Endothelial cell of umbilical vein (primary cell): ENCODE data around the gene HDAC7. TPM values are rescaled to one million over a fixed set of nuclear protein-coding genes. Genes with fewer than 3 reads are reported as not detected.

Experiments used
- BruUV-seq: library from RNA; stranded (reverse); fragments of 400-500 nt; replicated peaks from 2 replicates; lab custom pipeline; 2021; lab: Mats Ljungman, UMichigan
- CTCF ChIA-PET: fragments of 300-600, 350-600 bp; sonication (Branson Sonifier 250); formaldehyde crosslinking; loops from one replicate; lab custom pipeline; 2021; ENCODE audit warnings: antibody characterized with exemption, inconsistent platforms; lab: Charles Lee
- POLR2A ChIA-PET: fragments of 300-600, 350-600 bp; sonication (Branson Sonifier 250); formaldehyde crosslinking; loops from one replicate; lab custom pipeline; 2021; ENCODE audit warnings: antibody characterized with exemption, inconsistent platforms; lab: Charles Lee
- DNase-seq: peaks from one replicate; pipeline ENCODE4 v3.0.0-alpha.2; 2011; ENCODE audit warnings: low read depth, low spot score
- FAIRE-seq: peaks from 2 replicates; lab custom pipeline; 2011; peaks lifted over from hg19 to GRCh38; lab: Jason Lieb, UNC
- H2AFZ ChIP-seq: 2 replicates; pipeline ENCODE4 v1.6.0; 2012; ENCODE audit warnings: low read depth, low read length, control low read depth, inconsistent platforms
- H3K27ac ChIP-seq: 2 replicates; pipeline ENCODE4 v1.5.1; 2011; ENCODE audit warnings: low read depth, mild to moderate bottlenecking, control low read depth, low read length, moderate library complexity; ENCODE audit not compliant: insufficient read depth
- H3K27me3 ChIP-seq, 2 experiments: 2 replicates each; pipeline versions ENCODE4 v1.6.0 to v1.6.1; 2011; ENCODE audit warnings: low read length in 2 of 2, mixed read lengths in 1 of 2; ENCODE audit not compliant: control insufficient read depth in 2 of 2, insufficient read depth in 2 of 2
- H3K36me3 ChIP-seq, 2 experiments: 2 replicates in 1 of 2; 3 replicates in 1 of 2; pipeline ENCODE4 v1.5.1; 2011; ENCODE audit warnings: low read length in 2 of 2, mild to moderate bottlenecking in 1 of 2, moderate library complexity in 1 of 2; ENCODE audit not compliant: control insufficient read depth in 2 of 2, insufficient read depth in 2 of 2; ENCODE audit errors: extremely low read depth in 1 of 2
- H3K4me1 ChIP-seq: 3 replicates; pipeline ENCODE4 v1.5.1; 2011; ENCODE audit warnings: mild to moderate bottlenecking, low read length; ENCODE audit not compliant: control insufficient read depth, insufficient read depth; ENCODE audit errors: extremely low read depth
- H3K4me2 ChIP-seq: 2 replicates; pipeline ENCODE4 v1.6.1; 2011; ENCODE audit warnings: low read length, control low read depth, mixed read lengths; ENCODE audit not compliant: insufficient read depth
- H3K4me3 ChIP-seq, 3 experiments: fragments of 200-600 bp in 1 of 3; sonication (generic), shearing (Covaris generic) in 1 of 3; replicated peaks in 1 of 3; 2 replicates each; pipeline ENCODE4 v1.5.1; 2011 to 2016; ENCODE audit warnings: control low read depth in 3 of 3, low read length in 3 of 3, mild to moderate bottlenecking in 2 of 3, inconsistent platforms in 1 of 3, low read depth in 1 of 3, moderate library complexity in 1 of 3; ENCODE audit not compliant: insufficient read depth in 1 of 3
- H3K79me2 ChIP-seq: 2 replicates; pipeline ENCODE4 v1.6.0; 2012; ENCODE audit warnings: low read length, inconsistent platforms; ENCODE audit not compliant: control insufficient read depth, insufficient read depth
- H3K9ac ChIP-seq: replicated peaks from 2 replicates; pipeline ENCODE3; 2011; ENCODE audit warnings: low read length, control low read depth; ENCODE audit not compliant: insufficient read depth; ENCODE audit errors: extremely low read depth
- H3K9me1 ChIP-seq: replicated peaks from 3 replicates; pipeline ENCODE4 v1.6.0; 2011; ENCODE audit warnings: mild to moderate bottlenecking, low read length; ENCODE audit not compliant: control insufficient read depth, insufficient read depth; ENCODE audit errors: extremely low read depth
- H3K9me3 ChIP-seq: replicated peaks from 2 replicates; pipeline ENCODE4 v1.5.1; 2012; ENCODE audit warnings: low read length, inconsistent platforms; ENCODE audit not compliant: control insufficient read depth, insufficient read depth
- H4K20me1 ChIP-seq: replicated peaks from 2 replicates; pipeline ENCODE3; 2011; ENCODE audit warnings: mild to moderate bottlenecking, low read length; ENCODE audit not compliant: control insufficient read depth, insufficient read depth; ENCODE audit errors: extremely low read depth
- CTCF ChIP-seq, 2 donors: IDR thresholded peaks; 1 replicate in 1 of 2; 2 replicates in 1 of 2; pipeline ENCODE4 v1.5.1; 2011; ENCODE audit warnings: low read length in 2 of 2, mild to moderate bottlenecking in 2 of 2, moderate library complexity in 2 of 2, control low read depth in 1 of 2, inconsistent platforms in 1 of 2, low read depth in 1 of 2; ENCODE audit not compliant: insufficient read depth in 1 of 2; ENCODE audit errors: extremely low read depth in 1 of 2
- EZH2 ChIP-seq: IDR thresholded peaks from 2 replicates; pipeline ENCODE4 v1.6.1; 2012; ENCODE audit warnings: borderline replicate concordance, low read depth, mild to moderate bottlenecking, moderate library complexity, low read length, inconsistent platforms; ENCODE audit not compliant: severe bottlenecking
- FOS ChIP-seq: IDR thresholded peaks from 2 replicates; pipeline ENCODE4 v1.6.1; 2011; ENCODE audit warnings: mild to moderate bottlenecking, low read length, moderate library complexity, borderline replicate concordance; ENCODE audit not compliant: insufficient read depth
- GATA2 ChIP-seq: IDR thresholded peaks from 2 replicates; pipeline ENCODE4 v1.7.0; 2011; ENCODE audit warnings: low read depth, mild to moderate bottlenecking, moderate library complexity, mixed read lengths, low read length; ENCODE audit not compliant: insufficient read length, insufficient read depth
- JUN ChIP-seq: IDR thresholded peaks from 2 replicates; pipeline ENCODE4 v1.6.1; 2011; ENCODE audit warnings: borderline replicate concordance, low read depth; ENCODE audit not compliant: insufficient read length, insufficient read depth
- MYC ChIP-seq: IDR thresholded peaks from one replicate; pipeline ENCODE4 v1.6.1; 2011; ENCODE audit warnings: mild to moderate bottlenecking, low read depth, low read length
- POLR2A ChIP-seq: IDR thresholded peaks from 2 replicates; pipeline ENCODE4 v1.6.1; 2012; ENCODE audit warnings: low read depth, mild to moderate bottlenecking, control low read depth, low read length
- POLR2AphosphoS5 ChIP-seq: IDR thresholded peaks from 2 replicates; pipeline ENCODE4 v1.6.1; 2012; ENCODE audit warnings: low read depth, mild to moderate bottlenecking, control low read depth, low read length, moderate library complexity; ENCODE audit not compliant: insufficient read depth
- dilution Hi-C: fragments of 300-500 bp; cut with MboI; formaldehyde crosslinking; loops from one replicate; pipeline ENCODE4 v1.15.0; 2019; ENCODE audit warnings: low sequenced_read_pairs; ENCODE audit not compliant: extremely low pct_ligation_motif_present
- intact Hi-C: fragments of 100-400 bp; cut with micrococcal nuclease; formaldehyde crosslinking; loops from one replicate; pipeline ENCODE4 v1.10.0; 2022
- polyA plus RNA-seq, 4 experiments: library from polyadenylated mRNA; depleted of rRNA in 3 of 4; stranded (reverse) in 3 of 4; unstranded in 1 of 4; fragments of >200 nt; gene quantifications; 2 replicates each; pipeline versions ENCODE4 v1.2.1 to v1.2.3, GENCODE V29; 2011 to 2012; ENCODE audit warnings: missing spikeins in 1 of 4
- total RNA-seq: library from RNA; stranded (reverse); gene quantifications from 2 replicates; pipeline ENCODE4 v1.2.3, GENCODE V29; 2021
- TF ChIP-seq, protein P1 (sequence below): IDR thresholded peaks from 2 replicates; pipeline ENCODE4 v1.6.1; 2011; ENCODE audit not compliant: insufficient read depth, insufficient read length

Gene HDAC7
- total and polyA plus RNA-seq, 2 donors (not counting 3 experiments of a cell fraction or from before 2014, with no cell fraction given) = 119 to 249 TPM

DNA sequence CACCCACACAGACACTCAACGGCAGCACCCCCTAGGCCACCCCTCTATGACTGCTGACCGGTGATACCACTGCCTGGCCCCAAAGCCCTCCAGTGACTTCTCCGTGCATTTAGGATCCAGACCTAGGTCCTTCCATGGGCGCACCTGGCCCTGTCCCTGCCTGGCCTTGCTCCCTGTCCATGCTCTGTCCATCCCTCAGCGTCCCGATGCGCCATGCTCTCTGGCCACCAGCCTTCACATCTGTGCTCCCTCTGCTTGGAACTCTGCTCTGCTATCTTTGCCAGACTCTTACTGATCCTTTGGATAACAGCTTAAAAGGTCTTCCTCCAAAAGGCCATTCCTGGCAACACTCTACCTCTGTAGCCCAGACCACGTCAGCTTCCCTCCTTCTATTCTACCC lies 25.4 kb upstream of the HDAC7 start:
- dilution Hi-C loops (no loop called here), intact Hi-C loops (no loop called here)
- Histone ChIP-seq H3K9ac (no peak overlapping the region), H3K9me3 (no peaks in the 10 kb centered on the region), H2AFZ (no peak overlapping the region), H3K79me2 (no peaks in the 10 kb centered on the region), H3K27ac (no peak overlapping the region), H3K4me1 (peaks cover 7% of the 10 kb centered on the region), H3K4me3 (no peak overlapping the region), H3K27me3 (no peaks in the 10 kb centered on the region), H3K4me2 (no peak overlapping the region), H4K20me1 (no peaks in the 10 kb centered on the region), H3K36me3 (no peaks in the 10 kb centered on the region), H3K9me1 (no peaks in the 10 kb centered on the region)
- ChIA-PET POLR2A (no interaction called here), CTCF (interaction anchor here (1.1 kb wide), 1 partner anchor 105 kb away, joined by 3 read pairs; no protein-coding TSS in a partner anchor)
- no peak for FAIRE-seq
- BruUV-seq = no TSS peak
- TF ChIP-seq, protein P1, sequence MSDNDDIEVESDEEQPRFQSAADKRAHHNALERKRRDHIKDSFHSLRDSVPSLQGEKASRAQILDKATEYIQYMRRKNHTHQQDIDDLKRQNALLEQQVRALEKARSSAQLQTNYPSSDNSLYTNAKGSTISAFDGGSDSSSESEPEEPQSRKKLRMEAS = no peak
- TF ChIP-seq POLR2A = no peak
- no peak for TF ChIP-seq POLR2AphosphoS5
- no peak for TF ChIP-seq FOS
- no peak for TF ChIP-seq EZH2
- no peak for TF ChIP-seq JUN
- TF ChIP-seq MYC = no peak
- TF ChIP-seq CTCF (IDR thresholded peaks at IDR 0.05; ENCODE audit: extremely low read depth in 1 of 2, insufficient read depth in 1 of 2, low read depth in 1 of 2, low read length in 2 of 2) = no peak
- no peak for TF ChIP-seq GATA2
- DNase-seq = no peak
